CD4-positive, CD25-positive, alpha-beta regulatory T cell (primary cell): ENCODE data around the gene ACO1. TPM values are rescaled to one million over a fixed set of nuclear protein-coding genes. Genes with fewer than 3 reads are reported as not detected.

Experiments used
- ATAC-seq, 2 donors: fragments of 150-1000 bp; cut with Tn5 transposase; one replicate each; pipeline ENCODE4 v1.10.0; 2021; ENCODE audit warnings: low read depth in 2 of 2, moderate number of reproducible peaks in 2 of 2, moderate library complexity in 1 of 2
- DNase-seq, 3 donors: peaks; one replicate each; pipeline versions ENCODE4 v3.0.0 to v3.0.0-alpha.2; 2012 to 2022; ENCODE audit warnings: mixed read lengths in 1 of 3
- H3K27ac ChIP-seq: one replicate; pipeline ENCODE4 v1.7.0; 2013; ENCODE audit warnings: mild to moderate bottlenecking, low read length; ENCODE audit not compliant: insufficient read depth, poor library complexity, severe bottlenecking
- H3K27me3 ChIP-seq: one replicate; pipeline ENCODE4 v1.7.0; 2013; ENCODE audit warnings: low read length; ENCODE audit not compliant: control insufficient read depth, insufficient read depth
- H3K36me3 ChIP-seq: one replicate; pipeline ENCODE4 v1.7.0; 2013; ENCODE audit warnings: mild to moderate bottlenecking, low read length, moderate library complexity; ENCODE audit not compliant: control insufficient read depth, insufficient read depth
- H3K4me1 ChIP-seq: 2 replicates; pipeline ENCODE4 v1.7.0; 2013; ENCODE audit warnings: mild to moderate bottlenecking, low read length; ENCODE audit not compliant: insufficient read depth, control insufficient read depth, poor library complexity, severe bottlenecking
- H3K4me3 ChIP-seq: one replicate; pipeline ENCODE4 v1.7.0; 2013; ENCODE audit warnings: low read depth, mild to moderate bottlenecking, low read length, moderate library complexity
- H3K9me3 ChIP-seq, 2 experiments: 1 replicate in 1 of 2; 2 replicates in 1 of 2; pipeline ENCODE4 v1.7.0; 2013; ENCODE audit warnings: low read length in 2 of 2, mild to moderate bottlenecking in 1 of 2, moderate library complexity in 1 of 2; ENCODE audit not compliant: control insufficient read depth in 2 of 2
- H3K27ac Mint-ChIP-seq, 3 donors: one replicate each; pipeline ENCODE4 v1.8.0; 2020 to 2022; ENCODE audit warnings: mild to moderate bottlenecking in 3 of 3, mixed read lengths in 3 of 3, moderate library complexity in 2 of 3
- H3K27me3 Mint-ChIP-seq: one replicate; pipeline ENCODE4 v1.8.0; 2022; ENCODE audit warnings: mild to moderate bottlenecking, mixed read lengths
- H3K36me3 Mint-ChIP-seq: one replicate; pipeline ENCODE4 v1.8.0; 2020; ENCODE audit warnings: mixed read lengths
- H3K4me1 Mint-ChIP-seq, 4 donors: one replicate each; pipeline ENCODE4 v1.8.0; 2020 to 2022; ENCODE audit warnings: mixed read lengths in 4 of 4, mild to moderate bottlenecking in 1 of 4
- H3K4me3 Mint-ChIP-seq, 4 donors: one replicate each; pipeline ENCODE4 v1.8.0; 2020 to 2022; ENCODE audit warnings: mild to moderate bottlenecking in 4 of 4, mixed read lengths in 4 of 4, moderate library complexity in 3 of 4
- H3K9me3 Mint-ChIP-seq, 7 donors: one replicate each; pipeline ENCODE4 v1.8.0; 2020 to 2022; ENCODE audit warnings: mixed read lengths in 7 of 7, mild to moderate bottlenecking in 3 of 7, moderate library complexity in 2 of 7
- polyA plus RNA-seq, 4 donors: library from polyadenylated mRNA; unstranded; fragments of 300-500 nt; fragmentation: Illumina TruSeq; gene quantifications; one replicate each; pipeline ENCODE4 v1.2.3, GENCODE V29; 2021
- total RNA-seq: library from RNA; stranded (reverse); gene quantifications from one replicate; pipeline ENCODE4 v1.2.3, GENCODE V29; 2022

Gene ACO1
- total and polyA plus RNA-seq, 5 donors from 2014 or later = 3.6 to 7.4 (median 6.0) TPM

GRCh38 chr9:32385152-32385884 lies 875 bp downstream of the ACO1 start:
- H3K4me1 ChIP-seq = peaks cover 16% of the 10 kb centered on the region
- Mint-ChIP-seq H3K27ac (peak overlapping the region in 1 of 3 donors; percentile 76), H3K27me3 (peaks cover 33% of the 10 kb centered on the region), H3K4me3 (peak overlapping the region; percentile 47 to 88 (median 83)), H3K36me3 (peaks cover 4% of the 10 kb centered on the region), H3K9me3 (peaks cover 0 to 2% (median 0%) of the 10 kb centered on the region in 7 donors), H3K4me1 (peaks cover 8 to 27% (median 14%) of the 10 kb centered on the region in 4 donors)
- no peaks in the 10 kb centered on the region for H3K9me3 ChIP-seq
- peak overlapping the region; percentile 74 for H3K4me3 ChIP-seq
- DNase-seq = no peak
- H3K27ac ChIP-seq = no peak overlapping the region
- H3K36me3 ChIP-seq = no peaks in the 10 kb centered on the region
- peaks cover 23% of the 10 kb centered on the region for H3K27me3 ChIP-seq
- no peak for ATAC-seq

- peaks cover 28% of the 10 kb centered on the region for H3K27me3 Mint-ChIP-seq
- H3K36me3 Mint-ChIP-seq = peaks cover 5% of the 10 kb centered on the region
- peaks cover 10 to 27% (median 15%) of the 10 kb centered on the region in 4 donors for H3K4me1 Mint-ChIP-seq
- Histone ChIP-seq H3K36me3 (no peaks in the 10 kb centered on the region), H3K9me3 (no peaks in the 10 kb centered on the region), H3K27me3 (peaks cover 21% of the 10 kb centered on the region), H3K4me3 (no peak overlapping the region), H3K27ac (no peak overlapping the region), H3K4me1 (peaks cover 16% of the 10 kb centered on the region)
- DNase-seq = no peak
- no peak for ATAC-seq
- H3K9me3 Mint-ChIP-seq = peaks cover 0 to 2% (median 0%) of the 10 kb centered on the region in 7 donors
- H3K27ac Mint-ChIP-seq = peak overlapping the region in 1 of 3 donors; percentile 21
- peak overlapping the region in 2 of 4 donors; percentile 58 to 79 for H3K4me3 Mint-ChIP-seq
Measured at GRCh38 chr9:32385885-32386283, 1.4 kb downstream of the ACO1 start.

- peaks cover 13% of the 10 kb centered on the region for H3K27me3 ChIP-seq
- no peak overlapping the region for H3K27ac ChIP-seq
- peaks cover 15% of the 10 kb centered on the region for H3K27me3 Mint-ChIP-seq
- peaks cover 5% of the 10 kb centered on the region for H3K36me3 Mint-ChIP-seq
- no peak overlapping the region for H3K4me3 ChIP-seq
- peak overlapping the region in 3 of 4 donors; percentile 11 to 79 (median 45) for H3K4me3 Mint-ChIP-seq
- peaks cover 0 to 2% (median 0%) of the 10 kb centered on the region in 7 donors for H3K9me3 Mint-ChIP-seq
- peaks cover 10 to 27% (median 15%) of the 10 kb centered on the region in 4 donors for H3K4me1 Mint-ChIP-seq
- H3K9me3 ChIP-seq = no peaks in the 10 kb centered on the region
- no peak for DNase-seq
- H3K4me1 ChIP-seq = peaks cover 16% of the 10 kb centered on the region
- no peak for ATAC-seq
- H3K27ac Mint-ChIP-seq = no peak overlapping the region
- no peaks in the 10 kb centered on the region for H3K36me3 ChIP-seq
Measured at GRCh38 chr9:32387256-32387655, 2.8 kb downstream of the ACO1 start.

GRCh38 chr9:32389365-32389764 lies 4.9 kb downstream of the ACO1 start:
- Mint-ChIP-seq H3K27me3 (no peaks in the 10 kb centered on the region), H3K27ac (no peak overlapping the region), H3K9me3 (peaks cover 0 to 2% (median 0%) of the 10 kb centered on the region in 7 donors), H3K4me3 (no peak overlapping the region), H3K36me3 (peaks cover 18% of the 10 kb centered on the region), H3K4me1 (peaks cover 5 to 21% (median 9%) of the 10 kb centered on the region in 4 donors)
- peaks cover 7% of the 10 kb centered on the region for H3K4me1 ChIP-seq
- no peak for DNase-seq
- H3K9me3 ChIP-seq = no peaks in the 10 kb centered on the region
- H3K27ac ChIP-seq = no peak overlapping the region
- no peaks in the 10 kb centered on the region for H3K27me3 ChIP-seq
- H3K36me3 ChIP-seq = no peaks in the 10 kb centered on the region
- H3K4me3 ChIP-seq = no peak overlapping the region
- no peak for ATAC-seq

- no peaks in the 10 kb centered on the region for H3K9me3 ChIP-seq
- no peaks in the 10 kb centered on the region for H3K27me3 Mint-ChIP-seq
- no peak for DNase-seq
- peaks cover 18% of the 10 kb centered on the region for H3K36me3 Mint-ChIP-seq
- H3K4me1 Mint-ChIP-seq = peaks cover 0 to 9% (median 3%) of the 10 kb centered on the region in 4 donors
- H3K27me3 ChIP-seq = no peaks in the 10 kb centered on the region
- H3K4me1 ChIP-seq = no peaks in the 10 kb centered on the region
- no peak overlapping the region for H3K27ac Mint-ChIP-seq
- H3K27ac ChIP-seq = no peak overlapping the region
- no peak overlapping the region for H3K4me3 Mint-ChIP-seq
- ATAC-seq = no peak
- H3K36me3 ChIP-seq = no peaks in the 10 kb centered on the region
- no peak overlapping the region for H3K4me3 ChIP-seq
- H3K9me3 Mint-ChIP-seq = peaks cover 0 to 2% (median 0%) of the 10 kb centered on the region in 7 donors
Measured at GRCh38 chr9:32393911-32394310, 9.5 kb downstream of the ACO1 start.

- H3K4me1 ChIP-seq = no peaks in the 10 kb centered on the region
- H3K27ac Mint-ChIP-seq = no peak overlapping the region
Measured at GRCh38 chr9:32394381-32395049, 10.1 kb downstream of the ACO1 start.

GRCh38 chr9:32395510-32396216 lies 11.2 kb downstream of the ACO1 start:
- Histone ChIP-seq H3K36me3 (no peaks in the 10 kb centered on the region), H3K9me3 (no peaks in the 10 kb centered on the region), H3K27me3 (no peaks in the 10 kb centered on the region), H3K27ac (no peak overlapping the region), H3K4me1 (no peaks in the 10 kb centered on the region), H3K4me3 (no peak overlapping the region)
- peaks cover 12% of the 10 kb centered on the region for H3K36me3 Mint-ChIP-seq
- H3K9me3 Mint-ChIP-seq = no peaks in the 10 kb centered on the region
- peaks cover 0 to 5% (median 0%) of the 10 kb centered on the region in 4 donors for H3K4me1 Mint-ChIP-seq
- no peak for DNase-seq
- ATAC-seq = no peak
- H3K27me3 Mint-ChIP-seq = no peaks in the 10 kb centered on the region
- no peak overlapping the region for H3K27ac Mint-ChIP-seq
- H3K4me3 Mint-ChIP-seq = no peak overlapping the region

More at GRCh38 chr9:32394381-32395049, 10.1 kb downstream of the ACO1 start:
- Histone ChIP-seq H3K9me3 (no peaks in the 10 kb centered on the region), H3K27me3 (no peaks in the 10 kb centered on the region), H3K36me3 (no peaks in the 10 kb centered on the region), H3K27ac (no peak overlapping the region), H3K4me3 (no peak overlapping the region)
- no peak for ATAC-seq
- H3K27me3 Mint-ChIP-seq = no peaks in the 10 kb centered on the region
- H3K4me1 Mint-ChIP-seq = peaks cover 0 to 9% (median 2%) of the 10 kb centered on the region in 4 donors
- H3K36me3 Mint-ChIP-seq = peaks cover 18% of the 10 kb centered on the region
- no peak for DNase-seq
- peaks cover 0 to 2% (median 0%) of the 10 kb centered on the region in 7 donors for H3K9me3 Mint-ChIP-seq
- no peak overlapping the region for H3K4me3 Mint-ChIP-seq
